Choroid plexus epithelial cell (primary cell): ENCODE measurements around the gene ADAMTS12.

ENCODE experiments used
- DNase-seq: peaks from one replicate; pipeline ENCODE4 v3.0.0-alpha.2; 2010; ENCODE audit warnings: low read depth
- H3K4me3 ChIP-seq: 2 replicates; pipeline ENCODE4 v1.5.1; 2011; ENCODE audit warnings: low read depth, mild to moderate bottlenecking, control low read depth, low read length, moderate library complexity
- TF ChIP-seq, protein P1 (sequence below): conservative IDR thresholded peaks from 2 replicates; pipeline ENCODE4 v1.5.1; 2011; ENCODE audit warnings: low read depth, mild to moderate bottlenecking, control low read depth, inconsistent platforms, low read length, moderate library complexity

ADAMTS12 gene

DNA sequence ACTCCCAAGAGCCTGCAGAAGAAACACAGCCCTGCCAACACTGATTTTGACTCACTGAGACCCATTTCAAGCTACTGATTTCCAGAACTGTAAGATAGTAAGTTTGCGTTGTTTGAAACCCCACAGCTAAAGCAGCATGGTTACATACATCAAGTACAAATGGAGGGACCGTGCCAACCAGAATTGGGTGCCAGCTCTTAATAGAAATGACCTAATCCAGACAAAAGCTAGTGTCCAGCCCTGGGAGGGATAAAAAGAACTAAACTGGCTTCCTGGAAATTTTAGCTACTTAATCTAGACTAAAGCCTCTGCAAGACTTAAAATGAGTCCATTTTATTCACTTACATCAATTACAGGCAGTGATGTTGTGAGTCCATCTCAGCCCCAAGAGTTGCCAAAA, 122.6 kb downstream of the ADAMTS12 start:
- TF ChIP-seq, protein P1, sequence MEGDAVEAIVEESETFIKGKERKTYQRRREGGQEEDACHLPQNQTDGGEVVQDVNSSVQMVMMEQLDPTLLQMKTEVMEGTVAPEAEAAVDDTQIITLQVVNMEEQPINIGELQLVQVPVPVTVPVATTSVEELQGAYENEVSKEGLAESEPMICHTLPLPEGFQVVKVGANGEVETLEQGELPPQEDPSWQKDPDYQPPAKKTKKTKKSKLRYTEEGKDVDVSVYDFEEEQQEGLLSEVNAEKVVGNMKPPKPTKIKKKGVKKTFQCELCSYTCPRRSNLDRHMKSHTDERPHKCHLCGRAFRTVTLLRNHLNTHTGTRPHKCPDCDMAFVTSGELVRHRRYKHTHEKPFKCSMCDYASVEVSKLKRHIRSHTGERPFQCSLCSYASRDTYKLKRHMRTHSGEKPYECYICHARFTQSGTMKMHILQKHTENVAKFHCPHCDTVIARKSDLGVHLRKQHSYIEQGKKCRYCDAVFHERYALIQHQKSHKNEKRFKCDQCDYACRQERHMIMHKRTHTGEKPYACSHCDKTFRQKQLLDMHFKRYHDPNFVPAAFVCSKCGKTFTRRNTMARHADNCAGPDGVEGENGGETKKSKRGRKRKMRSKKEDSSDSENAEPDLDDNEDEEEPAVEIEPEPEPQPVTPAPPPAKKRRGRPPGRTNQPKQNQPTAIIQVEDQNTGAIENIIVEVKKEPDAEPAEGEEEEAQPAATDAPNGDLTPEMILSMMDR, result no peak
- DNase-seq, result no peak

GRCh38 chr5:33766023-33766422, 125.8 kb downstream of the ADAMTS12 start:
- TF ChIP-seq, protein P1, result peak; percentile 20
- peak; percentile 56 for DNase-seq

More for the DNA sequence above, 122.6 kb downstream of the ADAMTS12 start:
- no peak overlapping the region for H3K4me3 ChIP-seq

GRCh38 chr5:33764786-33765185, 127.0 kb downstream of the ADAMTS12 start:
- peak; percentile 60 for DNase-seq
- TF ChIP-seq, protein P1, result no peak
- no peak overlapping the region for H3K4me3 ChIP-seq

More at GRCh38 chr5:33766023-33766422, 125.8 kb downstream of the ADAMTS12 start:
- no peak overlapping the region for H3K4me3 ChIP-seq

DNA sequence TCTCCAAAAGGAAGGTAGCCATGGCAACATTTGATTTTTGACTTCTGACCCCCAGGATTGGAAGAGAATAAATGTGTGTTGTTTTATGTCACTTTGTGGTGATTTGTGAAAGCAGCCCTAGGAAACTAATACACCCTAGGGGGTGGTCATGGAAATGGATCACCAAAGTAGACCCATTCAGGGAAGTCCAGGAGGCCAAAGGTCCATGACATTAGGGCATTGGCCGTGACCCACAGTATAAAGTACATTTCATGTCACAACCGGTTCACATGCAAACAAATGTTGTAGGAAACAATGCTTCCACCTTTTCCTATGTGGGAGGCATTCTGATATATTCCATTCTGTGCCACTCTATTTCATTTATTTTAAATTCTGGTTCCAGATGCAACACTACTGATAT, 128.4 kb downstream of the ADAMTS12 start:
- TF ChIP-seq, protein P1, result no peak
- H3K4me3 ChIP-seq, result no peak overlapping the region
- no peak for DNase-seq

DNA sequence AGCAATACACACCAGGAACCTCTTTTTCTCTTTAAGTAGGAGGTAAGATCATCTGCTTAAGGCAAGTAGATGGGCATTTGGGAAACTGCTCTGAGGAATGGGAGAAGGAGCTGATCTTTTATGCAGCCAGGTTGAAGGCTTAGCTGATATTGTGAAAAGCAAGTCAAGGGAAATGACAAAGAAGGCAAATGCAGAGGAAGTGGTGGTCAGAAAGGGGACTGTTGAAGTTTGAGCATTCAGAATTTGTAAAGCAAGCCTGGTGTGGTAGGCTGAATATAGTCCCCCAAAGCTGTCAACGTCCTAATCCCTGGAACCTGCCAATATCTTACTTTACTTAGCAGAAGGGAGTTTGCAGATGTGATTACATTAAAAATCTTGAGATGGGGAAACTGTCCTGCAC, 128.9 kb downstream of the ADAMTS12 start:
- H3K4me3 ChIP-seq, result no peak overlapping the region
- TF ChIP-seq, protein P1, result no peak
- no peak for DNase-seq

DNA sequence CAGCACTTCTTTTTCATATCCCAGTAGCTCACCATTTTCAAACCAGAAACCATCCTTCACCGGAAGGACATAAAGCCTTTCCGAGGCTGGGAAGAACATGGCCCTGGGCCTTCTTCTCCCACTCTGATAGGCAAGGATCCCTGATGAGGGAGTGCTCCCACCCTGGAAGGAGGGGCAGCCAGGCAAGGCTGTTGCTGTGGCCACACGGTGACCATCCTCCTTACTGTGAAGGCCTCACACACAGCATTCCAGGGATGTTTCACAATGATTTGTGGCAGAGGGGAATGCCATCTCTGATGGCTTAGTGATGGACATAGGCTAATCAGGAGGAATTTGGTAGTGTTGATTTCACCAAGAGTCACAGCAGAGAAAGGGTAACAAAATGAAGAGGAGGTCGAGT, 130.7 kb downstream of the ADAMTS12 start:
- DNase-seq, result peak; percentile 58
- TF ChIP-seq, protein P1, result no peak
- no peak overlapping the region for H3K4me3 ChIP-seq

DNA sequence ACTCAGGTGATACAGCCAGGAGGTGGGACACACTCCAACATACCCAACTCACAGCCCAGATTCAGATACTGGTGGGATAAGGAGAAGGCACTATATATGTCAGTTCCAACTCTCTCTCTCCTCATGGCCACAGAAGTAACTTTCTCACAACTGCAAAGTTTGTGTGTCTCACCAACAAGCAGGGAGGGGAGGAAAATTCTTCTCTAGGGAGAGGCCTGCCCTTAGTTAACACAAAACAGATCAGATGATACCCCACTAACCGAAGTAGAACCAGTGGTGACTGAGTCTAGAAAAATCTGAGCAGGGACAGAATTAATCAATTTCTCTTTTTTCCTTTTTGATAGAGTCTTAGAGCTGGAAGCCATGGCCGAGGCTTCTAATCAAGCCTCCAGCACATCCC, 133.1 kb downstream of the ADAMTS12 start:
- no peak for DNase-seq
- H3K4me3 ChIP-seq, result no peak overlapping the region

More for the DNA sequence above, 133.1 kb downstream of the ADAMTS12 start:
- TF ChIP-seq, protein P1, result no peak
